ENCODE data around the gene VPS37B.
A peak's percentile ranks its signal among the peaks of the same experiment; 100 is the strongest.
"Not testable (repeated sequence)": the region's sequence is repeated elsewhere in the genome, so short reads cannot be mapped to it uniquely, and the experiment has no call there.

The VPS37B gene

GRCh38 chr12:122902854-122903692 is 7.1 kb upstream of the VPS37B start:
- Histone ChIP-seq H3K4me2 (ENCODE audit: low read length) (no peak overlapping the region), H3K9me3 (replicated peaks; ENCODE audit: low read length) (no peaks in the 10 kb centered on the region), H3K36me3 (ENCODE audit: insufficient read depth, low read length) (no peaks in the 10 kb centered on the region), H3K9ac (ENCODE audit: low read depth, low read length) (no peak overlapping the region), H3K4me3 (ENCODE audit: low read length) (no peak overlapping the region), H3K4me1 (ENCODE audit: control insufficient read depth, insufficient read depth, low read length) (peaks cover 12% of the 10 kb centered on the region), H3K27me3 (ENCODE audit: control insufficient read depth, insufficient read depth, low read length) (peaks cover 8% of the 10 kb centered on the region)

- H3K4me1 ChIP-seq (ENCODE audit: control insufficient read depth, insufficient read depth, low read length), result peaks cover 15% of the 10 kb centered on the region
Measured at GRCh38 chr12:122899887-122900286, 4.0 kb upstream of the VPS37B start.

GRCh38 chr12:122896662-122897061 is 738 bp upstream of the VPS37B start:
- Histone ChIP-seq H3K4me3 (ENCODE audit: low read length) (no peak overlapping the region), H3K9ac (ENCODE audit: low read depth, low read length) (no peak overlapping the region), H3K4me1 (ENCODE audit: control insufficient read depth, insufficient read depth, low read length) (peaks cover 47% of the 10 kb centered on the region), H3K36me3 (ENCODE audit: insufficient read depth, low read length) (no peaks in the 10 kb centered on the region), H3K4me2 (ENCODE audit: low read length) (no peak overlapping the region), H3K9me3 (replicated peaks; ENCODE audit: low read length) (no peaks in the 10 kb centered on the region), H3K27me3 (ENCODE audit: control insufficient read depth, insufficient read depth, low read length) (no peaks in the 10 kb centered on the region)

More at GRCh38 chr12:122899887-122900286, 4.0 kb upstream of the VPS37B start:
- no peak overlapping the region for H3K4me2 ChIP-seq (ENCODE audit: low read length)
- no peak overlapping the region for H3K9ac ChIP-seq (ENCODE audit: low read depth, low read length)
- no peak overlapping the region for H3K4me3 ChIP-seq (ENCODE audit: low read length)
- H3K27me3 ChIP-seq (ENCODE audit: control insufficient read depth, insufficient read depth, low read length), result peaks cover 8% of the 10 kb centered on the region
- H3K36me3 ChIP-seq (ENCODE audit: insufficient read depth, low read length), result no peaks in the 10 kb centered on the region
- no peaks in the 10 kb centered on the region for H3K9me3 ChIP-seq (replicated peaks; ENCODE audit: low read length)

- peaks cover 60% of the 10 kb centered on the region for H3K4me1 ChIP-seq (ENCODE audit: control insufficient read depth, insufficient read depth, low read length)
- no peaks in the 10 kb centered on the region for H3K27me3 ChIP-seq (ENCODE audit: control insufficient read depth, insufficient read depth, low read length)
- peak overlapping the region; percentile 94 for H3K4me2 ChIP-seq (ENCODE audit: low read length)
- H3K9ac ChIP-seq (ENCODE audit: low read depth, low read length), result peak overlapping the region; percentile 98
- peak overlapping the region; percentile 93 for H3K4me3 ChIP-seq (ENCODE audit: low read length)
- H3K36me3 ChIP-seq (ENCODE audit: insufficient read depth, low read length), result no peaks in the 10 kb centered on the region
- H3K9me3 ChIP-seq (replicated peaks; ENCODE audit: low read length), result no peaks in the 10 kb centered on the region
Measured at GRCh38 chr12:122895320-122895703, 612 bp downstream of the VPS37B start.

- Histone ChIP-seq H3K4me1 (ENCODE audit: control insufficient read depth, insufficient read depth, low read length) (peaks cover 61% of the 10 kb centered on the region), H3K9ac (ENCODE audit: low read depth, low read length) (peak overlapping the region; percentile 98)
Measured at GRCh38 chr12:122894193-122895121, 1.5 kb downstream of the VPS37B start.

GRCh38 chr12:122893208-122894153 is 2.4 kb downstream of the VPS37B start:
- peak overlapping the region; percentile 94 for H3K4me2 ChIP-seq (ENCODE audit: low read length)
- peak overlapping the region; percentile 93 for H3K4me3 ChIP-seq (ENCODE audit: low read length)
- H3K9ac ChIP-seq (ENCODE audit: low read depth, low read length), result peak overlapping the region; percentile 98
- no peaks in the 10 kb centered on the region for H3K36me3 ChIP-seq (ENCODE audit: insufficient read depth, low read length)
- H3K4me1 ChIP-seq (ENCODE audit: control insufficient read depth, insufficient read depth, low read length), result peaks cover 61% of the 10 kb centered on the region
- no peaks in the 10 kb centered on the region for H3K9me3 ChIP-seq (replicated peaks; ENCODE audit: low read length)
- H3K27me3 ChIP-seq (ENCODE audit: control insufficient read depth, insufficient read depth, low read length), result no peaks in the 10 kb centered on the region

More at GRCh38 chr12:122894193-122895121, 1.5 kb downstream of the VPS37B start:
- no peaks in the 10 kb centered on the region for H3K9me3 ChIP-seq (replicated peaks; ENCODE audit: low read length)
- peak overlapping the region; percentile 94 for H3K4me2 ChIP-seq (ENCODE audit: low read length)
- peak overlapping the region; percentile 93 for H3K4me3 ChIP-seq (ENCODE audit: low read length)
- no peaks in the 10 kb centered on the region for H3K27me3 ChIP-seq (ENCODE audit: control insufficient read depth, insufficient read depth, low read length)
- H3K36me3 ChIP-seq (ENCODE audit: insufficient read depth, low read length), result no peaks in the 10 kb centered on the region

GRCh38 chr12:122892724-122893123 is 3.2 kb downstream of the VPS37B start:
- Histone ChIP-seq H3K4me3 (ENCODE audit: low read length) (peak overlapping the region; percentile 56), H3K9ac (ENCODE audit: low read depth, low read length) (peak overlapping the region; percentile 56), H3K4me2 (ENCODE audit: low read length) (peak overlapping the region; percentile 82), H3K4me1 (ENCODE audit: control insufficient read depth, insufficient read depth, low read length) (peaks cover 63% of the 10 kb centered on the region)
- H3K36me3 ChIP-seq (ENCODE audit: insufficient read depth, low read length); H3K27me3 ChIP-seq (ENCODE audit: control insufficient read depth, insufficient read depth, low read length); H3K9me3 ChIP-seq (replicated peaks; ENCODE audit: low read length): not testable (repeated sequence)

GRCh38 chr12:122891661-122892525 is 4.0 kb downstream of the VPS37B start:
- Histone ChIP-seq H3K36me3 (ENCODE audit: insufficient read depth, low read length) (no peaks in the 10 kb centered on the region), H3K4me3 (ENCODE audit: low read length) (peak overlapping the region; percentile 56), H3K4me2 (ENCODE audit: low read length) (peak overlapping the region; percentile 82), H3K9me3 (replicated peaks; ENCODE audit: low read length) (no peaks in the 10 kb centered on the region), H3K4me1 (ENCODE audit: control insufficient read depth, insufficient read depth, low read length) (peaks cover 71% of the 10 kb centered on the region), H3K27me3 (ENCODE audit: control insufficient read depth, insufficient read depth, low read length) (no peaks in the 10 kb centered on the region), H3K9ac (ENCODE audit: low read depth, low read length) (peak overlapping the region; percentile 56)

- Histone ChIP-seq H3K4me2 (ENCODE audit: low read length) (no peak overlapping the region), H3K9me3 (replicated peaks; ENCODE audit: low read length) (no peaks in the 10 kb centered on the region), H3K36me3 (ENCODE audit: insufficient read depth, low read length) (no peaks in the 10 kb centered on the region), H3K27me3 (ENCODE audit: control insufficient read depth, insufficient read depth, low read length) (no peaks in the 10 kb centered on the region), H3K4me3 (ENCODE audit: low read length) (no peak overlapping the region), H3K9ac (ENCODE audit: low read depth, low read length) (no peak overlapping the region), H3K4me1 (ENCODE audit: control insufficient read depth, insufficient read depth, low read length) (peaks cover 78% of the 10 kb centered on the region)
Measured at GRCh38 chr12:122889761-122890520, 6.0 kb downstream of the VPS37B start.

Data from skeletal muscle satellite cell (primary cell).